ENCODE results near the gene MYH14. TPM values are rescaled to one million over a fixed set of nuclear protein-coding genes. Genes with fewer than 3 reads are reported as not detected.
A peak's percentile ranks its signal among the peaks of the same experiment; 100 is the strongest.

The MYH14 gene
- total RNA-seq, 2 experiments from 2014 or later = not detected

- intact Hi-C loops (cut with micrococcal nuclease) = loop anchor here (5.0 kb wide), 1 partner anchor 119 kb away; the partner anchor contains the start of genes EMC10 and GARIN5A
- peaks cover 2% of the 10 kb centered on the region for H3K9me3 Mint-ChIP-seq
- peak; percentile 76 for DNase-seq
- CTCF ChIA-PET = interaction anchor here (1.6 to 2.6 kb wide), 2 partner anchors 10 to 104 kb away, joined by 9 to 19 read pairs; no protein-coding TSS in a partner anchor
- H3K36me3 Mint-ChIP-seq (ENCODE audit: low read depth) = peaks cover 31% of the 10 kb centered on the region
- H3K27ac Mint-ChIP-seq = peak overlapping the region; percentile 92
- H3K4me1 Mint-ChIP-seq (ENCODE audit: low read depth) = peaks cover 55% of the 10 kb centered on the region
- peak overlapping the region; percentile 82 for H3K4me3 Mint-ChIP-seq
- no peaks in the 10 kb centered on the region for H3K27me3 Mint-ChIP-seq (ENCODE audit: low read depth)
Measured at GRCh38 chr19:50358483-50359327, 155.3 kb downstream of the MYH14 start.

- peaks cover 2% of the 10 kb centered on the region for H3K9me3 Mint-ChIP-seq
- H3K4me1 Mint-ChIP-seq (ENCODE audit: low read depth) = peaks cover 59% of the 10 kb centered on the region
- H3K27ac Mint-ChIP-seq = peak overlapping the region; percentile 92
- no peaks in the 10 kb centered on the region for H3K27me3 Mint-ChIP-seq (ENCODE audit: low read depth)
- peak overlapping the region; percentile 82 for H3K4me3 Mint-ChIP-seq
- H3K36me3 Mint-ChIP-seq (ENCODE audit: low read depth) = peaks cover 33% of the 10 kb centered on the region
- intact Hi-C loops (cut with micrococcal nuclease) = loop anchor here (5.0 kb wide), 1 partner anchor 118 kb away; the partner anchor contains the start of genes EMC10 and GARIN5A
- CTCF ChIA-PET = interaction anchor here (1.0 kb wide), 1 partner anchor 10 kb away, joined by 5 read pairs; no protein-coding TSS in a partner anchor
- DNase-seq = no peak
Measured at GRCh38 chr19:50359328-50359818, 156.0 kb downstream of the MYH14 start.

Other genes with a start within 250 kb of the MYH14 start
- not detected for gene SIGLEC11, start 242.4 kb upstream of the MYH14 start, total RNA-seq
- gene VRK3, start 178.2 kb upstream of the MYH14 start, total RNA-seq = 10 to 100 TPM; 45.7 to 54.3 TPM
- gene ZNF473, start 177.6 kb upstream of the MYH14 start, total RNA-seq = 10 to 100 TPM; 13.1 to 13.6 TPM
- not detected for gene IZUMO2, start 40.3 kb upstream of the MYH14 start, total RNA-seq
- 1 to 10 TPM; 2.0 to 2.4 TPM for gene KCNC3, start 125.8 kb downstream of the MYH14 start, total RNA-seq
- gene NAPSA, start 162.0 kb downstream of the MYH14 start, total RNA-seq = 10 to 100 TPM; 40.2 to 41.0 TPM
- 10 to 100 TPM; 47.2 to 49.3 TPM for gene NR1H2, start 172.8 kb downstream of the MYH14 start, total RNA-seq
- gene POLD1, start 180.7 kb downstream of the MYH14 start, total RNA-seq = 100 to 1,000 TPM; 221 to 224 TPM
- under 1 TPM; 0.36 to 0.47 TPM for gene SPIB, start 215.3 kb downstream of the MYH14 start, total RNA-seq
- 1 to 10 TPM in 1 of 2 experiments, under 1 TPM in 1; 0.64 to 1.6 TPM for gene MYBPC2, start 229.3 kb downstream of the MYH14 start, total RNA-seq

Measured in activated naive CD4-positive, alpha-beta T cell treated with anti-CD3 and anti-CD28 coated beads for 36 hours (primary cell).